ENCODE data around the gene NCLN.

GRCh38 chr19:3142292-3142670 lies 43.4 kb upstream of the NCLN start:
- TF ChIP-seq POLR2A (IDR thresholded peaks at IDR 0.05) (no peak), CTCF (IDR thresholded peaks at IDR 0.05) (no peak)
